NK-92 treated with Interleukin-12 subunit alpha and Interleukin-12 subunit beta, amount 100 ng/mL, for 24 hours (cell line): ENCODE data around the gene PPP1R15A.
"Not testable (repeated sequence)": the region's sequence is repeated elsewhere in the genome, so short reads cannot be mapped to it uniquely, and the experiment has no call there.

Experiments used
- DNase-seq: peaks from one replicate; lab custom pipeline; 2025; lab: John Stamatoyannopoulos, UW

Gene PPP1R15A

GRCh38 chr19:48859711-48860572 is 12.3 kb upstream of the PPP1R15A start:
- no peak for DNase-seq

DNA sequence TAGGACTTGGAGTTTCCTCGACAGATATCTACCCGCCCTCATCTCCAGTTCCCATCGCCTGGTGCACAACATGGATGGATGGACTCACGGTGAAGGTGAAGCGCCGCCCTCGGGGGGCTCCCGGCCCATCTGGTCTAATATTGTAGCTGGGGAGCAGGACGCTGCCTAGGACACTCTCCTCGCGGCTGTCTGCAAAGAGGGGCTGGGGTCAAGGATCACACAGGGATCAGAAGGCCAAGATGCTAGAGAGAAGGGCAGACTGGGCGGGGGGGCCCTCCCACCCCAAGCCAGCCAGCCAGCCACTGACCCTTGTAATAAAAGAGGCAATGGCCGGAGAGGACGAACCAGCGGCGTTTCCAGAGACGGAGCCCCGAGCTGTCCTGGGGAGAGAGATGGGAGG is 10.9 kb upstream of the PPP1R15A start:
- DNase-seq, result no peak

- DNase-seq, result no peak
Measured at GRCh38 chr19:48862827-48863226, 9.4 kb upstream of the PPP1R15A start.

DNA sequence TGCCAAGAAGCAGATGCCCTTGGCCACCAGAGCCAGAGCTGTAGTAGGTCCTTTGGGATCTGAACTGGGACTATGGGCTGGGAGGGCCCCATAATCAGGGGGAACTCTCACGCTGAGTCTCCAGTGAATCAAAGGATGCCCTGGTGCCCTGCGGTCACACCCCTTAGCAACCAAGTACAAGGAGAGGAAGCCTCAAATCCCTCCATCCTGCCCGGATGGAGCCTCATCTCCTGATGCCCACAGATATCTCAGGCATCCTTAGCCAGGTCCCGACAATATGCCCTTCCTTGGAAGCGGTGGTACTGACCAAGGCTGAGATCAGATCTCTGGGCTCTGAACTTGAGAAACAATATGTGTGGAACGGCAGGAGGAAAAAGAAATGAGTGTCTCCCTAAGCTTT is 5.5 kb upstream of the PPP1R15A start:
- no peak for DNase-seq

DNA sequence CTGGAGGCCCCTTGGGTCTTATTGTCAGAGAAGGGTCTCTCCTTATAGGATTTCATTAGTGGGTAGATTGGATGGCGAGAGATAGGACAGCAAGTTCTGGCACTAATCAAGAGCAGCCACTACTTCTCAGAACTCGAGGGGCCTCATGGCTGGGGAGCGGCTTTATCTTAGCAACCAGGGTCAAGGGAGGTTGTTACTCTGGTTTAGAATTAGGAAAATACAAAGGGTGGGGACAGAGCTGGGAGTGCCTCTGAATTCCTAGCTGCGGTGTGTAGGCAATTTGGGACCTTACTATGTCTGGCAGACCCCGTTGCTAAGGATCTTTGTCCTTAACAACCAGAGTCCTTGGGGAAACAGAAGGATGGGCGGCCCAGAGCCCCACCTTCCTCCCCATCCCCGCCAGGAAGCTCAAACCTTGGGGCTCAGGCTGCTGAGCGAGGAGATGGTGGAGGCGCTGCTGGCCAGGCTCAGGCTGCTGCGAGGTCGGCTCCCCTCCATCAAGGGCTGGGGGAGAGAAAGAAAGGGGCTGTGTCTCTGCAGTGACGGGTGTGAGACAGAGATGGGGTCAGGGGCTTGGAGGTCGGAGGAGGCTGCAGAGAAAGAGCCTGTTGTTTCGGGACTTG is 5.0 kb upstream of the PPP1R15A start:
- DNase-seq, result no peak

DNA sequence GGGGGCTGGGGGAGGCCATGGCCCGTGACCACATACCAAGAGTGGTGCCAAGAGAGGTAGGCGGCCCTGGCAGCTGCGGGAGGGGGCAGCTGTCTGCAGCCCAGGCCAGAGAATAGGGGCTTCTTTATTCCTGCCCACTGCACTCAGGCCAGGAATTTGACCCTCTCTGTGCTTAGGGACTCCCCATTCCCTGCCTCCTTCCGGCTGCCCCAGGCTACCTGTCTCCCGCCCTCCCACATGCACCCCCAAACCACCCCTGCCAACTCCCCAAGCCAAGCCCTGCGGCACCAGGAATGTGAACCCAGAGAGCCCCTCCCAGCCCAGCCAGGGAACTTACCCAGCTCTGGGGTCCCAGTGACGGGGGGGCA is 4.5 kb upstream of the PPP1R15A start:
- DNase-seq, result no peak

GRCh38 chr19:48868114-48868886 is 3.9 kb upstream of the PPP1R15A start, which contains the start of gene PLEKHA4:
Gene PLEKHA4, minus strand, starts transcription at chr19:48868617. Its CDS starts 997 bp downstream, at chr19:48867620.
- no peak for DNase-seq

GRCh38 chr19:48870048-48870447 is 2.2 kb upstream of the PPP1R15A start:
- no peak for DNase-seq

DNA sequence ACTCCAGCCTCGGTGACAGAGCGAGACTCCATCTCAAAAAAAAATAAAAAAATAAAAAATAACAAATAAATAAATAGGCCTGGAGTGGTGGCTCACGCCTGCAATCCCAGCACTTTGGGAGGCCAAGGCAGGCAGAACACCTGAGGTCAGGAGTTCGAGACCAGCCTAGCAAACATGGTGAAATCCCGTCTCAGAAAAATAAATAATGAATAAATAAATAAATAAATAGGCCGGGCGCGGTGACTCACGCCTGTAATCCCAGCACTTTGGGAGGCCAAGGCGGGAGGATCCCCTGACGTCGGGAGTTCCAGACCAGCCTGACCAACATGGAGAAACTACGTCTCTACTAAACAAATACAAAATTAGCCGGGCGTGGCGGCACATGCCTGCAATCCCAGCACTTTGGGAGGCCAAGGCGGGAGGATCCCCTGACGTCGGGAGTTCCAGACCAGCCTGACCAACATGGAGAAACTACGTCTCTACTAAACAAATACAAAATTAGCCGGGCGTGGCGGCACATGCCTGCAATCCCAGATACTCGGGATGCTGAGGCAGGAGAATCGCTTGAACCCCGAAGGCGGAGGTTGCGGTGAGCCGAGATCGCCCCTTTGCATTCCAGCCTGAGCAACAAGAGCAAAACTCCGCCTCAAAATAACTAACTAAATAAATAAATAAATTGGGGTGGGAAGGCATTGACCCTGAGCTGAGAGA is 595 bp upstream of the PPP1R15A start:
- DNase-seq, result not testable (repeated sequence)

DNA sequence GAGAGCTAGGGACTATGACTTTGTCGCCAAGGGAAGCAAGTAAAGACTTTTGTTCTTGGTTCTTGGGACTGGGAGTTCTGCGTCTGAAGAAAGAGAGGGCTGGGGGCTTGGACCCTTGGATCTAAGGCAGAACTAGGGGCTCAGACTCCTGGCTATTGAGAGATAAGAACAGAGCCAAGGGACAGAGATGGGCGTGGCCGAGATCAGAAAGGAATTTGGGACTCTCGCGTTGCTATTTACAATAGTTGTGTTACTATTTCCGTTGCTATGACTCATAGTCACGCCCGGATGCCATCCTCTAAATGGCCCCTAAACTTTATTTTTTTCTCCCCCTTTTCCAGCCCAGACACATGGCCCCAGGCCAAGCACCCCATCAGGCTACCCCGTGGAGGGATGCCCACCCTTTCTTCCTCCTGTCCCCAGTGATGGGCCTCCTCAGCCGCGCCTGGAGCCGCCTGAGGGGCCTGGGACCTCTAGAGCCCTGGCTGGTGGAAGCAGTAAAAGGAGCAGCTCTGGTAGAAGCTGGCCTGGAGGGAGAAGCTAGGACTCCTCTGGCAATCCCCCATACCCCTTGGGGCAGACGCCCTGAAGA is 759 bp downstream of the PPP1R15A start:
- peak; percentile 65 for DNase-seq

DNA sequence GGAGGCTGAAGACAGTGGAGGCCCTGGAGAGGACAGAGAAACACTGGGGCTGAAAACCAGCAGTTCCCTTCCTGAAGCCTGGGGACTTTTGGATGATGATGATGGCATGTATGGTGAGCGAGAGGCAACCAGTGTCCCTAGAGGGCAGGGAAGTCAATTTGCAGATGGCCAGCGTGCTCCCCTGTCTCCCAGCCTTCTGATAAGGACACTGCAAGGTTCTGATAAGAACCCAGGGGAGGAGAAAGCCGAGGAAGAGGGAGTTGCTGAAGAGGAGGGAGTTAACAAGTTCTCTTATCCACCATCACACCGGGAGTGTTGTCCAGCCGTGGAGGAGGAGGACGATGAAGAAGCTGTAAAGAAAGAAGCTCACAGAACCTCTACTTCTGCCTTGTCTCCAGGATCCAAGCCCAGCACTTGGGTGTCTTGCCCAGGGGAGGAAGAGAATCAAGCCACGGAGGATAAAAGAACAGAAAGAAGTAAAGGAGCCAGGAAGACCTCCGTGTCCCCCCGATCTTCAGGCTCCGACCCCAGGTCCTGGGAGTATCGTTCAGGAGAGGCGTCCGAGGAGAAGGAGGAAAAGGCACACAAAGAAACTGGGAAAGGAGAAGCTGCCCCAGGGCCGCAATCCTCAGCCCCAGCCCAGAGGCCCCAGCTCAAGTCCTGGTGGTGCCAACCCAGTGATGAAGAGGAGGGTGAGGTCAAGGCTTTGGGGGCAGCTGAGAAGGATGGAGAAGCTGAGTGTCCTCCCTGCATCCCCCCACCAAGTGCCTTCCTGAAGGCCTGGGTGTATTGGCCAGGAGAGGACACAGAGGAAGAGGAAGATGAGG is 1.5 kb downstream of the PPP1R15A start:
- DNase-seq, result peak; percentile 14

DNA sequence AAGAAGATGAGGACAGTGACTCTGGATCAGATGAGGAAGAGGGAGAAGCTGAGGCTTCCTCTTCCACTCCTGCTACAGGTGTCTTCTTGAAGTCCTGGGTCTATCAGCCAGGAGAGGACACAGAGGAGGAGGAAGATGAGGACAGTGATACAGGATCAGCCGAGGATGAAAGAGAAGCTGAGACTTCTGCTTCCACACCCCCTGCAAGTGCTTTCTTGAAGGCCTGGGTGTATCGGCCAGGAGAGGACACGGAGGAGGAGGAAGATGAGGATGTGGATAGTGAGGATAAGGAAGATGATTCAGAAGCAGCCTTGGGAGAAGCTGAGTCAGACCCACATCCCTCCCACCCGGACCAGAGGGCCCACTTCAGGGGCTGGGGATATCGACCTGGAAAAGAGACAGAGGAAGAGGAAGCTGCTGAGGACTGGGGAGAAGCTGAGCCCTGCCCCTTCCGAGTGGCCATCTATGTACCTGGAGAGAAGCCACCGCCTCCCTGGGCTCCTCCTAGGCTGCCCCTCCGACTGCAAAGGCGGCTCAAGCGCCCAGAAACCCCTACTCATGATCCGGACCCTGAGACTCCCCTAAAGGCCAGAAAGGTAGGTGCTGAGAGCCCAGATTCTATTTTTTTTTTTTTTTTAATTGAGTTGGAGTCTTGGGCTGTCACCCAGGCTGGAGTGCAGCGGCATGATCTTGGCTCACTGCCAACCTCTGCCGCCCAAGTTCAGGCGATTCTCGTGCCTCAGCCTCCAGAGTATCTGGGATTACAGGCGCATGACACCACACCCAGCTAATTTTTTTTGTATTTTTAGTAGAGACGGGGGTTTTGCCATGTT is 2.3 kb downstream of the PPP1R15A start:
- DNase-seq, result peak; percentile 27

DNA sequence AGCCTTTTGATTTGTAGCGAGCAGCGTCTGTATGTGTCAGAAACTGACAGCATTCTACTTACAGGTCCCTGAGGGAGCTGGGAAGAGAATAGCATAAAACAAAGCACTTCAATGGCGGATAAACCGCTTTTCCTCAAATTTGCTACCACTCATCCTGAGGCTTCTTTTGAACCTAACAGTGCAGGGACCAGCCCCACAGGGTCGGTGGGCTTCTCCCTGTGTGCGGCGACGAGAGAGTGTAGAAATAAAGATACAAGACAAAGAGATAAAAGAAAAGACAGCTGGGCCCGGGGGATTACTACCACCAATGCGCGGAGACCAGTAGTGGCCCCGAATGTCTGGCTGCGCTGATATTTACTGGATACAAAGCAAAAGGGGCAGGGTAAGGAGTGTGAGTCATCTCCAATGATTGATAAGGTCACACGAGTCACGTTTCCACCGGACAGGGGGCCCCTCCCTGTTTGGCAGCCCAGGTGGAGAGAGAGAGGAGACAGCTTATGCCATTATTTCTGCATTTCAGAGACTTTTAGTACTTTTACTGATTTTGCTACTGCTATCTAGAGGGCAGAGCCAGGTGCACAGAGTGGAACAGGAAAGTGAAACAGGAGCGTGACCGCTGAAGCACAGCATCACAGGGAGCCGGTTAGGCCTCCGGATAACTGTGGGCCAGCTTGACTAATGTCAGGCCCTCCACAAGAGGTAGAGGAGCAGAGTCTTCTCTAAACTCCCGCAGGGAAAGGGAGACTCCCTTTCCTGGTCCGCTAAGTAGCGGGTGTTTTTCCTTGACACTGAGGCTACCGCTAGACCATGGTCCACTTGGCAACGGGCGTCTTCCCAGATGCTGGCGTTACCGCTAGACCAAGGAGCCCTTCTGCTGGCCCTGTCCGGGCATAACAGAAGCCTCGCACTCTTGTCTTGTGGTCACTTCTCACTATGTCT is 4.1 kb downstream of the PPP1R15A start:
- not testable (repeated sequence) for DNase-seq

GRCh38 chr19:48877855-48878195 is 5.6 kb downstream of the PPP1R15A start:
- DNase-seq, result no peak

DNA sequence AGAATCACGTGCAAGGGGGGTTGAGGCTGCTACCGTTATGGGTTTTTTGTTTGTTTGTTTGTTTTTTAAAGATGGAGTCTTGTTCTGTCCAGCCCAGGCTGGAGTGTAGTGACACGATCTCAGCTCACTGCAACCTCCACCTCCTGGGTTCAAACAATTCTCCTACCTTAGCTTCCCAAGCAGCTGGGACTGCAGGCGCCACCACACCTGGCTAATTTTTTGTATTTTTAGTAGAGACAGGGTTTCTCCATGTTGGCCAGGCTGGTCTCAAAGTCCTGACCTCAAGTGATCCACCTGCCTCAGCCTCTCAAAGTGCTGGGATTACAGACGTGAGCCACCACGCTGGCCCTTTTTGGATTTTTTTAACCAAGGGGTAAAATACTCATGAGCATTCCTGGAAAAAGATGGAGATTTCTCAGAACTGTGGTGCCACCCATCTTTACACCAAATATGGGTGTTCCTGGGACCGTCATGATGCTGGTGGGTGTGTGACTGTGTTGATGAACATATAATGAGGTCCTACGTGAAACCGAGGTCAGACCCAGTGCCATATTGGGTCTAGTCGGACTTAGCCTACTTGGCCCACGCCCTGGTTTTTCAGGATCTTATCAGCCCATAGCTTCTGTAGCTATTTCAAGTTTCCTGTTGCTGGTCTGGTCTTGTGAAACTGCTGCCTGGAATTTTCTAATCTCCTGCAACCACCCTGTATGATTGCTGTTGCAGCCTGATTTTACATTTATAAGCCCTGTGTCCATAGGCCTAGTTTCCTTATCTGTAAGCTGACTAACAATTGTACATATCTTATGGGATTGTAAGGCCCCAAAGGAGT is 6.2 kb downstream of the PPP1R15A start:
- no peak for DNase-seq

DNA sequence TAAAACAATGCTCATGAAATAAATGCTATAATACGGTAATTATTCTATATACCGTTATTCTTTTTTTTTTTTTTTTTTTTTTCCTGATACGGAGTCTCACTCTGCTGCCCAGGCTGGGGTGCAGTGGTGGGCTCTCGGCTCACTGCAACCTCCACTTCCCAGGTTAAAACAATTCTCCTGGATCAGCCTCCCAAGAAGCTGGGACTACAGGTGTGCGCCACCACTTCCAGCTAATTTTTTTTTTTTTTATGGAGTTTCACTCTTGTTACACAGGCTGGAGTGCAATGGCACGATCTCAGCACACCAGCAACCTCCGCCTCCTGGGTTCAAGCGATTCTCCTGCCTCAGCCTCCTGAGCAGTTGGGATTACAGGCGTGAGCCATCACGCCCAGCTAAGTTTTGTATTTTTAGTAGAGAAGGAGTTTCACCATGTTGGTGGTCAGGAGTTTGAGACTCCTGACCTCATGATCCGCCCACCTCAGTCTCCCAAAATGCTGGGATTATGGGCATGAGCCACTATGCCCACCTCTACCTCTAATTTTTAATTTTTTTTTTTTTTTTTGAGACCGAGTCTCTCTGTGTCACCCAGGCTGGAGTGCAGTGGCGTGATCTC is 6.9 kb downstream of the PPP1R15A start:
- no peak for DNase-seq

- not testable (repeated sequence) for DNase-seq
Measured at GRCh38 chr19:48879696-48880095, 7.5 kb downstream of the PPP1R15A start.
